HL-60 (cell line): ENCODE data around the gene LIN9.

ENCODE experiments used
- DNase-seq, 2 experiments: peaks; one replicate each; pipeline ENCODE4 v3.0.0-alpha.2; 2010 to 2020; ENCODE audit warnings: low read depth in 1 of 2, low spot score in 1 of 2
- H3K27ac ChIP-seq: fragments of 250-450 bp; sonication (Bioruptor Pico); replicated peaks from 2 replicates; pipeline ENCODE4 v1.5.1; 2020; ENCODE audit warnings: mild to moderate bottlenecking, moderate library complexity
- H3K27me3 ChIP-seq: fragments of 250-450 bp; sonication (Bioruptor Pico); 2 replicates; pipeline ENCODE4 v1.5.1; 2021; ENCODE audit warnings: mild to moderate bottlenecking, moderate library complexity; ENCODE audit not compliant: insufficient read depth, poor library complexity, severe bottlenecking
- H3K4me3 ChIP-seq: replicated peaks from 2 replicates; pipeline ENCODE4 v1.5.1; 2011; ENCODE audit warnings: mild to moderate bottlenecking, control low read depth, low read length; ENCODE audit not compliant: insufficient read depth
- GABPA ChIP-seq: IDR thresholded peaks from 2 replicates; pipeline ENCODE4 v1.6.1; 2012; ENCODE audit warnings: low read depth
- POLR2AphosphoS5 ChIP-seq: IDR thresholded peaks from 2 replicates; pipeline ENCODE4 v1.6.1; 2012; ENCODE audit warnings: low read depth
- REST ChIP-seq: IDR thresholded peaks from 2 replicates; pipeline ENCODE4 v1.6.1; 2012; ENCODE audit warnings: low read depth; ENCODE audit not compliant: insufficient replicate concordance
- SPI1 ChIP-seq: IDR thresholded peaks from 2 replicates; pipeline ENCODE4 v1.6.1; 2012; ENCODE audit warnings: low read depth, mild to moderate bottlenecking, borderline replicate concordance
- TF ChIP-seq, protein P1 (sequence below): IDR thresholded peaks from one replicate; pipeline ENCODE4 v1.5.1; 2011; ENCODE audit warnings: low read length, control low read depth, inconsistent platforms; ENCODE audit not compliant: insufficient read depth

Gene LIN9

GRCh38 chr1:226312065-226312464 lies 3.1 kb upstream of the LIN9 start:
- no peak for DNase-seq
- Histone ChIP-seq H3K4me3 (no peak overlapping the region), H3K27ac (no peak overlapping the region), H3K27me3 (no peaks in the 10 kb centered on the region)
- TF ChIP-seq SPI1: no peak
- TF ChIP-seq POLR2AphosphoS5: no peak
- no peak for TF ChIP-seq GABPA
- TF ChIP-seq, protein P1, sequence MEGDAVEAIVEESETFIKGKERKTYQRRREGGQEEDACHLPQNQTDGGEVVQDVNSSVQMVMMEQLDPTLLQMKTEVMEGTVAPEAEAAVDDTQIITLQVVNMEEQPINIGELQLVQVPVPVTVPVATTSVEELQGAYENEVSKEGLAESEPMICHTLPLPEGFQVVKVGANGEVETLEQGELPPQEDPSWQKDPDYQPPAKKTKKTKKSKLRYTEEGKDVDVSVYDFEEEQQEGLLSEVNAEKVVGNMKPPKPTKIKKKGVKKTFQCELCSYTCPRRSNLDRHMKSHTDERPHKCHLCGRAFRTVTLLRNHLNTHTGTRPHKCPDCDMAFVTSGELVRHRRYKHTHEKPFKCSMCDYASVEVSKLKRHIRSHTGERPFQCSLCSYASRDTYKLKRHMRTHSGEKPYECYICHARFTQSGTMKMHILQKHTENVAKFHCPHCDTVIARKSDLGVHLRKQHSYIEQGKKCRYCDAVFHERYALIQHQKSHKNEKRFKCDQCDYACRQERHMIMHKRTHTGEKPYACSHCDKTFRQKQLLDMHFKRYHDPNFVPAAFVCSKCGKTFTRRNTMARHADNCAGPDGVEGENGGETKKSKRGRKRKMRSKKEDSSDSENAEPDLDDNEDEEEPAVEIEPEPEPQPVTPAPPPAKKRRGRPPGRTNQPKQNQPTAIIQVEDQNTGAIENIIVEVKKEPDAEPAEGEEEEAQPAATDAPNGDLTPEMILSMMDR: no peak
- no peak for TF ChIP-seq REST

DNA sequence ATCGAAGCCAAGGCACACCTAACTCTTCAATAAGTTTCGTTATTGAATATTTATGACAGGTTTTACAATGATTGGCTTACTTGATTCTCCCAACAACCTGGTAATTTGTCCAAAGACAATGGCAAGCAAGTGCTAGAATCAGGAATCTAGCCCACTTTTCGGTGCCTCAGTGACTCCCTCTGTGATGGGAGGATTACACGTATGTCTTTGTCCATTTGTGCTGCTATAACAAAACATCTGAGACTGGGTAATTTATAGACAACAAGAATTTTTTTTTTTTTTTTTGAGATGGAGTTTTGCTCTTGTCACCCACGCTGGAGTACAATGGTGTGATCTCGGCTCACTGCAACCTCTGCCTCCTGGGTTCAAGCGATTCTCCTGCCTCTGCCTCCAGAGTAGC lies 2.4 kb upstream of the LIN9 start:
- H3K27ac ChIP-seq: no peak overlapping the region
- H3K27me3 ChIP-seq: no peaks in the 10 kb centered on the region
- TF ChIP-seq, protein P1: no peak

GRCh38 chr1:226310637-226311195 lies 1.8 kb upstream of the LIN9 start:
- DNase-seq: no peak
- Histone ChIP-seq H3K27ac (no peak overlapping the region), H3K4me3 (no peak overlapping the region), H3K27me3 (no peaks in the 10 kb centered on the region)
- no peak for TF ChIP-seq POLR2AphosphoS5
- TF ChIP-seq GABPA: no peak
- no peak for TF ChIP-seq SPI1
- TF ChIP-seq REST: no peak
- TF ChIP-seq, protein P1: no peak

More for the DNA sequence above, 2.4 kb upstream of the LIN9 start:
- H3K4me3 ChIP-seq: no peak overlapping the region
- no peak for DNase-seq

GRCh38 chr1:226310245-226310540 lies 1.2 kb upstream of the LIN9 start:
- no peaks in the 10 kb centered on the region for H3K27me3 ChIP-seq
- no peak overlapping the region for H3K27ac ChIP-seq
- H3K4me3 ChIP-seq: no peak overlapping the region
- no peak for DNase-seq
- TF ChIP-seq REST (no peak), POLR2AphosphoS5 (no peak), GABPA (no peak), SPI1 (no peak)
- TF ChIP-seq, protein P1: no peak
